ENCODE data around the gene CCDC59. TPM values are rescaled to one million over a fixed set of nuclear protein-coding genes. Genes with fewer than 3 reads are reported as not detected.

CCDC59 gene
- polyA plus RNA-seq, 1 of the 3 experiments (the other 2 are of a cell fraction): 28.0 TPM

DNA sequence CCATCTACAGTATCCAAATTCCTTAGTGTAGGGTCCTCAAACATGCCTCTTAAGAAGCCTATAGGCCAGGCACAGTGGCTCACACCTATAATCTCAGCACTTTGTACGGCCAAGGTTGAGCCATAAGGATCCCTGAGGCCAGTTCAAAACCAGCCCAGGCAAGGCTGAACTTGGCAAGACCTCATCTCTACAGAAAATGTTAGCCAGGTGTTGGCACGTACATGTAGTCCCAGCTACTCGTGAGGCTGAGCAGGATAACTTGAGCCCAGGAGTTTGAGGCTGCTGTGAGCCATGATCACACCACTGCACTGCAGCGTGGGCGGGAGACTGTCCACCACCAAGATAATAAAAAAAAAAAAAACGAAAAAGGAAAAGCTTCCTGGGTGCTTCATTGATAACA is 6.8 kb downstream of the CCDC59 start:
- H2AFZ ChIP-seq (ENCODE audit: low read depth): no peak overlapping the region
- H4K20me1 ChIP-seq (ENCODE audit: insufficient read depth): no peaks in the 10 kb centered on the region
- CTCF ChIA-PET: no interaction called here
- 90% methylated on average over 6 of the region's 6 CpGs for WGBS (ENCODE audit: low lambda C conversion rate)
- peaks cover 51 to 52% of the 10 kb centered on the region in 2 experiments for H3K36me3 ChIP-seq (replicated peaks in 1 of 2; ENCODE audit: control insufficient read depth in 1 of 2, insufficient read depth in 2 of 2, low read length in 1 of 2)
- TF ChIP-seq MXI1 (IDR thresholded peaks at IDR 0.05; ENCODE audit: low read depth, low read length) (no peak), GATA2 (CRISPR knock-in tag; IDR thresholded peaks at IDR 0.05) (no peak), JUND (IDR thresholded peaks at IDR 0.05) (no peak), TEAD4 (IDR thresholded peaks at IDR 0.05; ENCODE audit: borderline replicate concordance, insufficient read depth) (no peak), NFIC (IDR thresholded peaks at IDR 0.05; ENCODE audit: borderline replicate concordance) (no peak), RFX5 (IDR thresholded peaks at IDR 0.05; ENCODE audit: low read length) (no peak), YY1 (IDR thresholded peaks at IDR 0.05; ENCODE audit: low read depth) (no peak), CHD2 (IDR thresholded peaks at IDR 0.05; ENCODE audit: low read length, partially characterized antibody) (no peak), RXRA (IDR thresholded peaks at IDR 0.05; ENCODE audit: borderline replicate concordance, low read depth) (no peak), TCF12 (IDR thresholded peaks at IDR 0.05) (no peak), RCOR1 (IDR thresholded peaks at IDR 0.05; ENCODE audit: low read length) (no peak), MEF2A (IDR thresholded peaks at IDR 0.05; ENCODE audit: borderline replicate concordance, low read depth) (no peak), FOXJ3 (CRISPR knock-in tag; IDR thresholded peaks at IDR 0.05) (no peak), FOXM1 (IDR thresholded peaks at IDR 0.05; ENCODE audit: low read depth) (no peak), RAD21 (IDR thresholded peaks at IDR 0.05; ENCODE audit: low read length) (no peak)
- TF ChIP-seq, protein P1, sequence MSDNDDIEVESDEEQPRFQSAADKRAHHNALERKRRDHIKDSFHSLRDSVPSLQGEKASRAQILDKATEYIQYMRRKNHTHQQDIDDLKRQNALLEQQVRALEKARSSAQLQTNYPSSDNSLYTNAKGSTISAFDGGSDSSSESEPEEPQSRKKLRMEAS (IDR thresholded peaks at IDR 0.05; ENCODE audit: low read depth): no peak
- TF ChIP-seq, protein P2, sequence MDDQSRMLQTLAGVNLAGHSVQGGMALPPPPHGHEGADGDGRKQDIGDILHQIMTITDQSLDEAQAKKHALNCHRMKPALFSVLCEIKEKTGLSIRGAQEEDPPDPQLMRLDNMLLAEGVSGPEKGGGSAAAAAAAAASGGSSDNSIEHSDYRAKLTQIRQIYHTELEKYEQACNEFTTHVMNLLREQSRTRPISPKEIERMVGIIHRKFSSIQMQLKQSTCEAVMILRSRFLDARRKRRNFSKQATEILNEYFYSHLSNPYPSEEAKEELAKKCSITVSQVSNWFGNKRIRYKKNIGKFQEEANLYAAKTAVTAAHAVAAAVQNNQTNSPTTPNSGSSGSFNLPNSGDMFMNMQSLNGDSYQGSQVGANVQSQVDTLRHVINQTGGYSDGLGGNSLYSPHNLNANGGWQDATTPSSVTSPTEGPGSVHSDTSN (IDR thresholded peaks at IDR 0.05): no peak
- TF ChIP-seq, protein P3, sequence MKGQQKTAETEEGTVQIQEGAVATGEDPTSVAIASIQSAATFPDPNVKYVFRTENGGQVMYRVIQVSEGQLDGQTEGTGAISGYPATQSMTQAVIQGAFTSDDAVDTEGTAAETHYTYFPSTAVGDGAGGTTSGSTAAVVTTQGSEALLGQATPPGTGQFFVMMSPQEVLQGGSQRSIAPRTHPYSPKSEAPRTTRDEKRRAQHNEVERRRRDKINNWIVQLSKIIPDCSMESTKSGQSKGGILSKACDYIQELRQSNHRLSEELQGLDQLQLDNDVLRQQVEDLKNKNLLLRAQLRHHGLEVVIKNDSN (IDR thresholded peaks at IDR 0.05; ENCODE audit: borderline replicate concordance, low read depth): no peak
- TF ChIP-seq, protein P4, sequence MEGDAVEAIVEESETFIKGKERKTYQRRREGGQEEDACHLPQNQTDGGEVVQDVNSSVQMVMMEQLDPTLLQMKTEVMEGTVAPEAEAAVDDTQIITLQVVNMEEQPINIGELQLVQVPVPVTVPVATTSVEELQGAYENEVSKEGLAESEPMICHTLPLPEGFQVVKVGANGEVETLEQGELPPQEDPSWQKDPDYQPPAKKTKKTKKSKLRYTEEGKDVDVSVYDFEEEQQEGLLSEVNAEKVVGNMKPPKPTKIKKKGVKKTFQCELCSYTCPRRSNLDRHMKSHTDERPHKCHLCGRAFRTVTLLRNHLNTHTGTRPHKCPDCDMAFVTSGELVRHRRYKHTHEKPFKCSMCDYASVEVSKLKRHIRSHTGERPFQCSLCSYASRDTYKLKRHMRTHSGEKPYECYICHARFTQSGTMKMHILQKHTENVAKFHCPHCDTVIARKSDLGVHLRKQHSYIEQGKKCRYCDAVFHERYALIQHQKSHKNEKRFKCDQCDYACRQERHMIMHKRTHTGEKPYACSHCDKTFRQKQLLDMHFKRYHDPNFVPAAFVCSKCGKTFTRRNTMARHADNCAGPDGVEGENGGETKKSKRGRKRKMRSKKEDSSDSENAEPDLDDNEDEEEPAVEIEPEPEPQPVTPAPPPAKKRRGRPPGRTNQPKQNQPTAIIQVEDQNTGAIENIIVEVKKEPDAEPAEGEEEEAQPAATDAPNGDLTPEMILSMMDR (IDR thresholded peaks at IDR 0.05): no peak
- H3F3A ChIP-seq (replicated peaks; ENCODE audit: insufficient read depth): no peaks in the 10 kb centered on the region
- H3K27ac ChIP-seq (ENCODE audit: low read depth in 2 of 2, low read length in 1 of 2): no peak overlapping the region
- H3K9me3 ChIP-seq: no peaks in the 10 kb centered on the region
- no peaks in the 10 kb centered on the region for H3K27me3 ChIP-seq (ENCODE audit: insufficient read depth)
- H3K4me1 ChIP-seq (ENCODE audit: control insufficient read depth in 1 of 2, insufficient read depth in 2 of 2, low read depth in 1 of 2, low read length in 1 of 2): peaks cover 0 to 3% of the 10 kb centered on the region in 2 experiments; a peak in 2 of 4 replicates
- H3K4me2 ChIP-seq: no peak overlapping the region
- no peak overlapping the region for H3K9ac ChIP-seq
- H3K4me3 ChIP-seq (ENCODE audit: low read depth in 2 of 2, low read length in 1 of 2): no peak overlapping the region
- peaks cover 20% of the 10 kb centered on the region for H3K79me2 ChIP-seq (ENCODE audit: insufficient read depth)
- POLR2A ChIA-PET: no interaction called here
- no peaks in the 10 kb centered on the region for H3K9me2 ChIP-seq
- no peak for DNase-seq
